GM10248 (cell line): Measurements from ENCODE around the gene HLA-G.
"Not testable (repeated sequence)": the region's sequence is repeated elsewhere in the genome, so short reads cannot be mapped to it uniquely, and the experiment has no call there.

ENCODE experiments used
- CTCF ChIA-PET: fragments of 300-600 bp; sonication (Branson Sonifier 250); formaldehyde crosslinking; extraction: SDS; loops from one replicate; lab custom pipeline; 2021; ENCODE audit warnings: antibody characterized with exemption; lab: Yijun Ruan, JAX
- POLR2A ChIA-PET: fragments of 350-650 bp; sonication (Branson Sonifier 250); formaldehyde crosslinking; extraction: SDS; loops from one replicate; lab custom pipeline; 2020; ENCODE audit warnings: antibody characterized with exemption; lab: Yijun Ruan, JAX
- DNase-seq: peaks from one replicate; pipeline ENCODE4 v3.0.0; 2012; ENCODE audit errors: extremely low spot score
- CTCF ChIP-seq: IDR thresholded peaks from 2 replicates; pipeline ENCODE4 v1.5.1; 2012; ENCODE audit warnings: mild to moderate bottlenecking, low read depth; ENCODE audit errors: extremely low read depth, missing control alignments, control extremely low read depth

The HLA-G gene

GRCh38 chr6:29827579-29828470 is at the start of gene HLA-G:
Gene HLA-G (plus strand): TSS chr6:29827825. CDS start chr6:29827845, 20 bp downstream.
- POLR2A ChIA-PET = no interaction called here
- CTCF ChIA-PET = no interaction called here
- no peak for DNase-seq
- TF ChIP-seq CTCF = no peak

- POLR2A ChIA-PET, DNase-seq, CTCF ChIA-PET: not testable (repeated sequence)
These were observed 47.5 kb upstream of the HLA-G start for GRCh38 chr6:29780019-29780698.

- ChIA-PET POLR2A (no interaction called here), CTCF (interaction anchor here (1.0 to 1.3 kb wide), 2 partner anchors 12 to 40 kb away, joined by 3 read pairs; no protein-coding TSS in a partner anchor)
- no peak for TF ChIP-seq CTCF
- DNase-seq = no peak
These were observed 38.4 kb upstream of the HLA-G start for GRCh38 chr6:29789176-29789575.

GRCh38 chr6:29790626-29791025 is 37.0 kb upstream of the HLA-G start:
- TF ChIP-seq CTCF = no peak
- DNase-seq = no peak
- ChIA-PET POLR2A (no interaction called here), CTCF (no interaction called here)

- TF ChIP-seq CTCF = no peak
- POLR2A ChIA-PET = no interaction called here
- CTCF ChIA-PET = interaction anchor here (0.6 to 2.4 kb wide), 2 partner anchors 53 to 141 kb away, joined by 3 to 6 read pairs; no protein-coding TSS in a partner anchor
- no peak for DNase-seq
These were observed 36.5 kb upstream of the HLA-G start for GRCh38 chr6:29791162-29791561.

- no peak for TF ChIP-seq CTCF
- ChIA-PET POLR2A (no interaction called here), CTCF (interaction anchor here (0.6 to 2.4 kb wide), 4 partner anchors 17 to 142 kb away, joined by 3 to 6 read pairs (median 4); no protein-coding TSS in a partner anchor)
- DNase-seq = no peak
These were observed 35.9 kb upstream of the HLA-G start for GRCh38 chr6:29791786-29792122.
